BLaER1 (cell line): ENCODE measurements around the gene M6PR.
"Not testable (repeated sequence)": the region's sequence is repeated elsewhere in the genome, so short reads cannot be mapped to it uniquely, and the experiment has no call there.

Experiments
- H3K27ac ChIP-seq: shearing (Covaris generic); formaldehyde crosslinking; 2 replicates; pipeline ENCODE4 v1.8.1; 2022
- H3K27me3 ChIP-seq: shearing (Covaris generic); formaldehyde crosslinking; 2 replicates; pipeline ENCODE4 v1.8.1; 2022
- H3K36me3 ChIP-seq: shearing (Covaris generic); formaldehyde crosslinking; 2 replicates; pipeline ENCODE4 v1.8.1; 2022
- H3K4me1 ChIP-seq: shearing (Covaris generic); formaldehyde crosslinking; 2 replicates; pipeline ENCODE4 v1.8.1; 2022
- H3K4me2 ChIP-seq: shearing (Covaris generic); formaldehyde crosslinking; 2 replicates; pipeline ENCODE4 v1.8.1; 2022
- H3K4me3 ChIP-seq: shearing (Covaris generic); formaldehyde crosslinking; 2 replicates; pipeline ENCODE4 v1.8.1; 2022
- H3K9ac ChIP-seq: shearing (Covaris generic); formaldehyde crosslinking; 2 replicates; pipeline ENCODE4 v1.8.1; 2022
- H3K9me3 ChIP-seq: shearing (Covaris generic); formaldehyde crosslinking; 2 replicates; pipeline ENCODE4 v1.8.1; 2022
- H4K20me1 ChIP-seq: shearing (Covaris generic); formaldehyde crosslinking; 2 replicates; pipeline ENCODE4 v1.8.1; 2022
- Cebpa-rat ChIP-seq: shearing (Covaris generic); IDR thresholded peaks from 2 replicates; pipeline ENCODE4 v1.8.1; 2022

The M6PR gene

DNA sequence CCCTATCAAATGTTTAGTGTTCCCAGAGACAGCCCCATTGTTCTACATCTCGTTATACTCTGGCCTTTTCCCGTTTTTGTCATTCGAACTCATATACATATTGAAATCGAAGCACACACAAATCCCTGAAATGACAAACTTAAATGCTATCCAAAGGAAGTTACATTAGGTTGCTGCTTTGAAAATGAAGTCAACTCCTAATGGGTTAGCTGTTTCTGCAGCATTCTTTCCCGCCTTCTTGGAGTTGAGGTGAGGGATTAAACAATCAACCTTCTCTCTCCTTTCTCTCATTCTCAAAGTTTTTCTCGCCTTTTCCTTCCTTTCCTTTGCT lies 35.8 kb downstream of the M6PR start:
- H3K27ac ChIP-seq = peak overlapping the region; percentile 71
- H3K36me3 ChIP-seq = peaks cover 9% of the 10 kb centered on the region
- H3K4me2 ChIP-seq = peak overlapping the region; percentile 78
- H3K4me3 ChIP-seq = peak overlapping the region; percentile 74
- H3K27me3 ChIP-seq = no peaks in the 10 kb centered on the region
- peaks cover 44% of the 10 kb centered on the region for H3K4me1 ChIP-seq
- TF ChIP-seq Cebpa-rat = no peak
- no peaks in the 10 kb centered on the region for H4K20me1 ChIP-seq
- no peaks in the 10 kb centered on the region for H3K9me3 ChIP-seq
- H3K9ac ChIP-seq = peak overlapping the region; percentile 71

DNA sequence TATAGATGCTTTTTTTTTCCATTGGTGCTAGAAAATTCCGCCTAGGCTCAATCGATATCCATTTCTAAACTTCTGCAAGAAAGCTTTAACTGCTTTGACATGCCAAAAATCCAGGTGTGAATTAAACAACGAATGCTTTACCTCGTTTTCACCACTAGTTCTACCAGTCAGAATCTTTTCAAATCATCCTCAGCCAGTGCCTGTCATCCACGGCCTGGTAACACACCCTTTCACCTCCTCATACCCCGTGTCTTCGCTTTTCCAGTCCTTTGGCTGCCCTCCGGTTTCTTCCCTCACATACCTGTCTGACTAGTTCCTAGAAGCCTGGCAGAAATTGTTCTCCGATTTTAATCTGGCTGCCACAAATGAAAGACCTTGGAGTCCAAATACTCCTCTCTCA lies 36.5 kb downstream of the M6PR start:
- peaks cover 4% of the 10 kb centered on the region; the same call in 1 of the 2 replicates for H3K36me3 ChIP-seq
- no peaks in the 10 kb centered on the region for H4K20me1 ChIP-seq
- no peak overlapping the region for H3K9ac ChIP-seq
- H3K9me3 ChIP-seq = no peaks in the 10 kb centered on the region
- no peaks in the 10 kb centered on the region for H3K27me3 ChIP-seq
- no peak overlapping the region for H3K4me3 ChIP-seq
- no peak overlapping the region for H3K27ac ChIP-seq
- peak overlapping the region; percentile 78 for H3K4me2 ChIP-seq
- H3K4me1 ChIP-seq = peaks cover 44% of the 10 kb centered on the region
- TF ChIP-seq Cebpa-rat = no peak

DNA sequence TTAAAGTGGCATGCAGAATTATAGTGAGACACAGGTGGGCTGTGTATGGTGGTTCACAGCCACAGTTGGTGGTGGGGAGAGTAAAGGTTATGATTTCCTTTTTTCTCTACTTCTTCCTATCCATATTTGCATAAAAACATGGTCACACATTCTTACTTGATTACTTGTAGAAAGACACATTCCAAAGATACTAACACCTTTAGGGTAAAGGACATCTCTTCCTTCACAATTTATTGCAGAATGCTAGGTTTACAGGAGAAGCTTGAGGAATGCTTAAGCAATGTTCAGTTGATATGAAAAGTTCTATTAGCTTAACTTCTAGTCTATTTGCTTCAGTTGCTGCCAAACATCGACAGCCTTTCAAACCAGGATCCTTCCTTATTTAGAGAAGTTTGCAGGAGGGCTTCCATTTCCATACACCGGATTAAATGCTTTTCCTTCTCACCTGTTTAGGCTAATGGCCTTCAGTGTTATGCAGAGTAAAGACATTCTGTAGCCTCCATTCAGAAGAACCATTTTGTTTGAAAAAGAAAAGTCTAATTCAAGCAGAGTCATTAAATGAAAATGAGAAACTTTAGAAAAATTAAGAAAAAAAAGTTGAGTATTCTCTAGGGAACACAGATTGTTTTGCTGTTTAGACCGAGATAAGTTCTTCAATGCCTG lies 37.7 kb downstream of the M6PR start:
- Histone ChIP-seq H3K4me2 (no peak overlapping the region), H3K4me1 (peaks cover 43% of the 10 kb centered on the region), H3K27ac (no peak overlapping the region), H3K27me3 (no peaks in the 10 kb centered on the region), H3K36me3 (no peaks in the 10 kb centered on the region), H3K4me3 (no peak overlapping the region), H3K9ac (no peak overlapping the region), H4K20me1 (no peaks in the 10 kb centered on the region), H3K9me3 (no peaks in the 10 kb centered on the region)
- TF ChIP-seq Cebpa-rat = no peak

DNA sequence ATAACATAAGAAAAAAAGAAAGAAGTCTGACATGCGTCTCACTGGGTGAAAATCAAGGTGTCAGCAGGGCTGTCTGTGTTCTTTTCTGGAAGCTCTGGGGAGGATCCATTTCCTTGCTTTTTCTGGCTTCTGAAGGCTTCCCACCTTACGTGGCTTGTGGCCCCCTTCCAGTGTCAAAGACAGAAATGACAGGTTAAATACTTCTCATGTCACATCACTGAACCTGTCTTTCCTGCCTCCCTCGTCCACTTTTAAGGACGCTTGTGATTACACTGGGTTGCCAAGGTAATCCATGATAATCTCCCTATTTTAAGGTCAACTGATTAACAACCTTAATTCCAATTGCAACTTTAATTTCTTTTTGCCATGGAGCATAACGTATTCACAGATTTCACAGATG lies 39.7 kb downstream of the M6PR start:
- no peak for TF ChIP-seq Cebpa-rat
- no peak overlapping the region for H3K4me3 ChIP-seq
- no peaks in the 10 kb centered on the region for H3K27me3 ChIP-seq
- H3K36me3 ChIP-seq = no peaks in the 10 kb centered on the region
- H4K20me1 ChIP-seq = no peaks in the 10 kb centered on the region
- H3K9me3 ChIP-seq = no peaks in the 10 kb centered on the region
- peaks cover 29% of the 10 kb centered on the region for H3K4me1 ChIP-seq
- no peak overlapping the region for H3K4me2 ChIP-seq
- H3K27ac ChIP-seq = no peak overlapping the region
- no peak overlapping the region for H3K9ac ChIP-seq

DNA sequence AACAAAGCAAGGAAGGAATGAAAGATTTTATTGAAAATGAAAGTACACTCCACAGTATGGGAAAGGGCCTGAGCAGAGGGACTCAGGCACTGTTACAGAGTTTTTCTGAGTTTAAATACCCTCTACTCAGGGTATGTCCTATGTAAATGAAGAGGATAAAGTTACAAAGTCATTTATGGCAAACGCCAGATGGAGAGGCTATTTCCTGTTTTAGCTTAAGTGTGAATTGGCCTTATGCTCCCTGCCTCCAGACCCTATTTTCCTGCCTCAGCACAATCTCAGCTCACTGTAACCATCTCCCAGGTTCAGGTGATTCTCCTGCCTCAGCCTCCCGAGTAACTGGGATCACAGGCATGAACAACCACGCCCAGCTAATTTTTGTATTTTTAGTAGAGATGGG lies 41.9 kb downstream of the M6PR start:
- H3K4me1 ChIP-seq = peaks cover 17% of the 10 kb centered on the region
- H3K27me3 ChIP-seq = no peaks in the 10 kb centered on the region
- no peak overlapping the region for H3K9ac ChIP-seq
- no peak overlapping the region for H3K4me2 ChIP-seq
- no peaks in the 10 kb centered on the region for H3K36me3 ChIP-seq
- TF ChIP-seq Cebpa-rat = no peak
- H3K9me3 ChIP-seq = no peaks in the 10 kb centered on the region
- H4K20me1 ChIP-seq = no peaks in the 10 kb centered on the region
- no peak overlapping the region for H3K4me3 ChIP-seq
- no peak overlapping the region for H3K27ac ChIP-seq

DNA sequence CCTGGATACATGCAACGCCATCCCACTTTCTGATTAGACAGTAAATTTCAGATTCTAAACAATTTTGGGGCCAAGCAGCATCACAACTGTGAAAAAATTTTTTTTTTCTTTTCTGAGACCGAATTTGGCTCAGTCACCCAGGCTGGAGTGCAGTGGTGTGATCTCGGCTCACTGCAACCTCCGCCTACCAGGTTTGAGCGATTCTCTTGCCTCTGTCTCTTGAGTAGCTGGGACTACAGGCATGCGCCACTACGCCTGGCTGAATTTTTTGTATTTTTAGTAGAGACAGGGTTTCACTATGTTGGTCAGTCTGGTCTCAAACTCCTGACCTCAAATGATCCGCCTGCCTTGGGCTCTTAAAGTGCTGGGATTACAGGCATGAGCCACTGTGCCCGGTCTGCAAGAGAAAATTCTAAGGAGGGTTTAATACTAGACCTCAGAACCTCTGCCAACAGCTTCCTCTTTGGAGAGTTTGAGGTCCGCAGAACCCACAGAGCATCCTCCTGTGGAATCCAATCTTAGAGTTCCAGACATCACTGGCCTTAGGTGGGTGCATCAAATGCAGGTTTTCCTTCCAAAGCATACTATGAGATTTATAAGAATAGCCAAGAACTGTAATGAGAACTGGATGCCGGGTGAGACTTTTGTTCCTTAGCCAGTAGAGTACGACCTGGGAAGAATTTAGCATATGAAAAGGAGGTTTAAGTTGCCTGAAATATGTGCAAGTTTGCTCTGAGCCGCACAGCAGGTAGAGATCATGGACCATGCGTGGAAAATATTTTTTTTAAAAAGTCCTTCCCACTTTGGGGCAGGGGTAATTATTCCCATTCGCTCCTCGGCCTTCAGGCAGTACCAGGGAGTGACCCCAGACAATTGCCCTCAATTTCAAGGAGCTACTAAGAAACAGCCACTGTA lies 42.9 kb downstream of the M6PR start:
- Histone ChIP-seq H3K4me1 (peaks cover 13% of the 10 kb centered on the region; the same call in 1 of the 2 replicates), H3K4me2 (no peak overlapping the region), H3K4me3 (no peak overlapping the region), H4K20me1 (no peaks in the 10 kb centered on the region), H3K36me3 (no peaks in the 10 kb centered on the region), H3K9ac (no peak overlapping the region), H3K9me3 (peaks cover 1% of the 10 kb centered on the region; the same call in 1 of the 2 replicates), H3K27me3 (no peaks in the 10 kb centered on the region), H3K27ac (no peak overlapping the region)
- TF ChIP-seq Cebpa-rat = no peak

DNA sequence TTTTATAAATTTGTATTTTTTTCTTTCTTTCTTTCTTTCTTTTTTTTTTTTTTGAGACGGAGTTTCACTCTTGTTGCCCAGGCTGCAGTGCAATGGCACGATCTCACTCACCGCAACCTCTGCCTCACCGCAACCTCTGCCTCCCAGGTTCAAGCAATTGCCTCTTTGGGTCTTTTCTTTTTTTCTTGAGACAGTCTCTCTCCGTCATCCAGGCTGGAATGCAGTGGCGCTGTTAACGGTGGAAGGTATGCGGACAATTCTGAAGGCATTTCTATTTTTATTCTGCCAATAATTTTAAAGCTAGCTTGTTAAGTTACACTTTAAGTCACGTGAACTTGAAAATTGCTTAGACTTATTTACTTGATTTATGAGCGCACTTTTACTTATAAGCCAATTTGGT lies 43.9 kb downstream of the M6PR start:
- no peak for TF ChIP-seq Cebpa-rat
- Histone ChIP-seq H3K36me3 (no peaks in the 10 kb centered on the region), H4K20me1 (no peaks in the 10 kb centered on the region), H3K27me3 (no peaks in the 10 kb centered on the region), H3K9ac (no peak overlapping the region), H3K4me3 (no peak overlapping the region), H3K4me2 (no peak overlapping the region), H3K27ac (no peak overlapping the region), H3K4me1 (peaks cover 9% of the 10 kb centered on the region; the same call in 1 of the 2 replicates), H3K9me3 (peaks cover 8% of the 10 kb centered on the region)

DNA sequence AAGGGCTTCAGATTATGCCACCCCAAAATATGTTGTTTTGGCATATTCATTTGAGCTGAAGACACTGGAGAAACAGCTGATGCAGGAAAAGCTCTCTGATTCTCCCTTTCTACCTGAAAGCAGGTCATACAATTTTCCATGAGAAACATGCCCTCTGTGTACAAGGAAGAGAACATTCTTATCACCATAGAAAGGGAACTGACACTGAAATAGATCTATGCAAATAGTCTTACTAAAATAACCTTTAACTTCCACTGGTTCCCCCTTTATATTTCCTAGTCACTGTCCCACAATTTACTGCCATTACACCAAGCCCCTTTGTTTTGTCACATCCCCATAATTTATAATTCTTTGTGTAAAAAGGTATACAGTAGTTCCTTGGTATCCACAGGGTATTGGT lies 44.8 kb downstream of the M6PR start:
- H3K27me3 ChIP-seq = no peaks in the 10 kb centered on the region
- peak overlapping the region; percentile 4; the same call in 1 of the 2 replicates for H3K4me2 ChIP-seq
- TF ChIP-seq Cebpa-rat = no peak
- H3K36me3 ChIP-seq = no peaks in the 10 kb centered on the region
- peaks cover 9% of the 10 kb centered on the region; the same call in 1 of the 2 replicates for H3K4me1 ChIP-seq
- H3K9me3 ChIP-seq = peaks cover 10% of the 10 kb centered on the region
- H3K9ac ChIP-seq = no peak overlapping the region
- no peak overlapping the region for H3K27ac ChIP-seq
- H4K20me1 ChIP-seq = no peaks in the 10 kb centered on the region
- no peak overlapping the region for H3K4me3 ChIP-seq

DNA sequence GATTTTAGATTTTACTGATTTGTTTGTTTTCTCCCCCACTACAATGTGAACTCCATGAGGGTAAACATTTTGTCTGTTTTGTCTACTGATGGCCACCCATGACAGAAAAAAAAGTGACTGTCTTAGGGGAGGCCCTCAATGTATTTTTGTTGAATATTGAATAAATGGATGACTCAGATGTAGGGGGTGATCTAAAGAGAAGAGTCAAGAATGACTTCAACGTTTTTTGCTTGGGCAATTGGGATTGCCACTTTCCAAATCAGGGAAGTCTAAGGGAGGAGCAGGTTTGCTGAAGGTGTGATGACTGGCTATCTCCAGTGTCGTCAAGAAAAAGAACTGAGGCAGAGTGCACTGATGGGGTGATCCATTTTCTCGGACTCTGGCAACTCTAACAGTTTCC lies 45.8 kb downstream of the M6PR start:
- Histone ChIP-seq H4K20me1 (no peaks in the 10 kb centered on the region), H3K4me2 (no peak overlapping the region), H3K9me3 (peaks cover 10% of the 10 kb centered on the region), H3K4me3 (no peak overlapping the region), H3K27me3 (no peaks in the 10 kb centered on the region), H3K4me1 (peaks cover 9% of the 10 kb centered on the region; the same call in 1 of the 2 replicates), H3K27ac (no peak overlapping the region), H3K9ac (no peak overlapping the region), H3K36me3 (no peaks in the 10 kb centered on the region)
- TF ChIP-seq Cebpa-rat = no peak

DNA sequence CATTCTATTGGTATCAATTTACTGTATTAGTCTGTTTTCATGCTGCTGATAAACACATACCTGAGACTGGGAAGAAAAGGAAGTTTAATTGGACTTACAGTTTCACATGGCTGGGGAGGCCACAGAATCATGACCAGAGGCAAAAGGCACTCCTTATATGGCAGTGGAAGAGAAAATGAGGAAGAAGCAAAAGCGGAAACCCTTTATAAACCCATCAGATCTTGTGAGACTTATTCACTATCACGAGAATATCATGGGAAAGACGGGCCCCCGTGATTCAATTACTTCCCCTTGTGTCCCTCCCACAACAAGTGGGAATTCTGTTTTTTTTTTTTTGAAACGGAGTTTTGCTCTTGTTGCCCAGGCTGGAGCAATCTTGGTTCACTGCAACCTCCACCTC lies 46.7 kb downstream of the M6PR start:
- H3K9me3 ChIP-seq = peaks cover 10% of the 10 kb centered on the region
- H3K27me3 ChIP-seq, H3K36me3 ChIP-seq, H3K4me1 ChIP-seq, H3K4me2 ChIP-seq, H3K27ac ChIP-seq, H3K4me3 ChIP-seq, H4K20me1 ChIP-seq, H3K9ac ChIP-seq: not testable (repeated sequence)
